ENCODE results near the gene PRRX1.

The PRRX1 gene

DNA sequence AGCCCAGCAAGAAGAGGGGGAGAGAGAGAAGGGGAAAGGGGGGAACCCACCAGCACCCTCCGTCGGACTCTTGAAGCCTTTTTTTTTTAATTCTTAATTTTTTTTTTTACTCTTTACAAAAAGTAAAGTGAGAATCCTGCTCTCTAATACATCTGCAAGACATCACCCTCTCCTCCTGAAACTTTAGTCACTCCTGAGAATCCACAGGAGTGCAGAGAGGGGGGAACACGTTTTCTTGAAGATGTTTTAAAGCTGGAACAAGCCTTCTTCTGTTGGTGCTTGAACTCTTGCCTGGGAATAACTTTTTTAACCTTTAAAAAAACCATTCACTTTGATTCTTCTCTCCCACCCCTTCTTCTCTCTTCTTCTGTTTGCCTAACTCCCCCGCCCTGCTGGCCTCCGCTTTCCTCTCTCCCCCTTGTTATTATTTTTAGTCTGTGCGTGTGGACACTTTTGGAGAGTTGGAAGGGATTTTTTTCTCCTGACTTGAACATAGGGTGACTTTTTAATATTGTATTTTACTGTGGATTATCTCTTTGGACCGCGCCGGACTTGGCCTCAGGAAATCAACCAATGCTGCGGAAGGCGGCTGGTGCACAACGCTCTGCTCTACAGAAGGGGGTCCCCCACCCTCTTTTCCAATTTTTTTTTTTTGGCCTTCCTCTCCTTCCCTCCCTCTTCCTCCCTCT is 383 bp upstream of the PRRX1 start:
- TF ChIP-seq, protein P1, sequence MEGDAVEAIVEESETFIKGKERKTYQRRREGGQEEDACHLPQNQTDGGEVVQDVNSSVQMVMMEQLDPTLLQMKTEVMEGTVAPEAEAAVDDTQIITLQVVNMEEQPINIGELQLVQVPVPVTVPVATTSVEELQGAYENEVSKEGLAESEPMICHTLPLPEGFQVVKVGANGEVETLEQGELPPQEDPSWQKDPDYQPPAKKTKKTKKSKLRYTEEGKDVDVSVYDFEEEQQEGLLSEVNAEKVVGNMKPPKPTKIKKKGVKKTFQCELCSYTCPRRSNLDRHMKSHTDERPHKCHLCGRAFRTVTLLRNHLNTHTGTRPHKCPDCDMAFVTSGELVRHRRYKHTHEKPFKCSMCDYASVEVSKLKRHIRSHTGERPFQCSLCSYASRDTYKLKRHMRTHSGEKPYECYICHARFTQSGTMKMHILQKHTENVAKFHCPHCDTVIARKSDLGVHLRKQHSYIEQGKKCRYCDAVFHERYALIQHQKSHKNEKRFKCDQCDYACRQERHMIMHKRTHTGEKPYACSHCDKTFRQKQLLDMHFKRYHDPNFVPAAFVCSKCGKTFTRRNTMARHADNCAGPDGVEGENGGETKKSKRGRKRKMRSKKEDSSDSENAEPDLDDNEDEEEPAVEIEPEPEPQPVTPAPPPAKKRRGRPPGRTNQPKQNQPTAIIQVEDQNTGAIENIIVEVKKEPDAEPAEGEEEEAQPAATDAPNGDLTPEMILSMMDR (IDR thresholded peaks at IDR 0.05; ENCODE audit: control extremely low read depth, extremely low read depth, low read depth, missing control alignments), result no peak
- CTCF ChIA-PET, result interaction anchor here (1.5 kb wide), 1 partner anchor 26 kb away, joined by 4 read pairs; no protein-coding TSS in a partner anchor
- POLR2A ChIA-PET, result no interaction called here
- no peak for DNase-seq (ENCODE audit: extremely low spot score)

DNA sequence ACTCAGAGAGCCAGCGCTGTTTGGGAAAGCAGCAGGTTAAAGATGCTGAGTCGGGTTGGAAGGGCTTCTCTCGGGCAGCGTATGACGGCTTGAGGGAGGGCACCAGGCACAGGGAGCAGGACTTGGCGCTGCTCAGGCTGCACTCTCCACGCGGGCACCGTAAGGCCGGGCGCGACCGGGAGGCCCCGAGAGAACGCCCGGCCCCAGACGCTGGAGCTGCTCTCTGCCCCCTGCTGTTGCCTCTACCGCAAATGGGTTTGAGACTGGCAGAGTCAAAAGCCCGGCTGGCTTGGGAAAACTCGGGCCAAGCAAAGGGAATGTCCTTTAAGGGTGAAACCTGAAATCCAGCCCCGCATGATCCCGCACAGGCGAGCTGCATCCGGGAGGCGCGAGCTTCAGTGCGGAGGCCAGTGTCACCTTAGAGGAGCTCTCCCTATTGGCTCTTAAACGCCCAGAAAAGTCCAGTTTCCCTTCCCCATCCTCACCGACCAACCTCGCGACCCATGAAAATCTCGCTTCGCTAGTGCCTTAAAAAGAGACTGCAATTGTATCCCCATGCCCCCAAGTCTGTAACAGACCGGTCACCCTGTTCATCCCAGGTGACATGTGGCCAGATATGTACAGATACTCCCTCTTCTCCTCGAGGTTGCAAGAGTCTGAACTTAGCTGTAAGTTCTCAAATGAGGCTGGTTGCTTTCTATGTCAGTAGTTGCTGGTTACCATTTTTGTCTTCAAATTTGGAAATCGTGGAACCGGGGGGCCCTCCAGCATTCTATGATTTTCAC is 1.1 kb downstream of the PRRX1 start:
- POLR2A ChIA-PET, result no interaction called here
- CTCF ChIA-PET, result interaction anchor here (1.2 kb wide), 1 partner anchor 10 kb away, joined by 3 read pairs; no protein-coding TSS in a partner anchor
- TF ChIP-seq, protein P1 (IDR thresholded peaks at IDR 0.05; ENCODE audit: control extremely low read depth, extremely low read depth, low read depth, missing control alignments), result no peak
- DNase-seq (ENCODE audit: extremely low spot score), result no peak

DNA sequence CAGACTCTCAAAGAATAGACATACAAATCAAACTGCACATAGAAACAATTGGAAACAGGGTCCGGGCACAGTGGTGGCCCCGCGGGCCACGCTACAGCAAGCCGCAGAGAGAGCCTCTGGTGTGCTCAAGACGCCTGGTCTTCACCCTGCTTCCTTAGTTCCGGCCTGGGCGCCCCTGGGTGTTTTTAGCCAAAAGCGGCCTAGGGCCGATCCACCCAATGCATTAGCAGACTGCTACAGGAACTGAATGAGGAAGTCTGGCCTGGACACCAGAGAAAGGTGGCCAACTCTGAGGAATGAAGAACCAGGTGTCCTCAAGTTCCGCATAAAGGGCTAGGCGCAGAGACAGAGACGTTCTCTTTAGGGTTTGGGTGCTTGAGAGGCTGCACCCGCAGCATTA is 1.7 kb downstream of the PRRX1 start:
- no peak for DNase-seq (ENCODE audit: extremely low spot score)
- CTCF ChIA-PET, result interaction anchor here (1.2 kb wide), 1 partner anchor 9 kb away, joined by 3 read pairs; no protein-coding TSS in a partner anchor
- TF ChIP-seq, protein P1 (IDR thresholded peaks at IDR 0.05; ENCODE audit: control extremely low read depth, extremely low read depth, low read depth, missing control alignments), result no peak
- POLR2A ChIA-PET, result no interaction called here

DNA sequence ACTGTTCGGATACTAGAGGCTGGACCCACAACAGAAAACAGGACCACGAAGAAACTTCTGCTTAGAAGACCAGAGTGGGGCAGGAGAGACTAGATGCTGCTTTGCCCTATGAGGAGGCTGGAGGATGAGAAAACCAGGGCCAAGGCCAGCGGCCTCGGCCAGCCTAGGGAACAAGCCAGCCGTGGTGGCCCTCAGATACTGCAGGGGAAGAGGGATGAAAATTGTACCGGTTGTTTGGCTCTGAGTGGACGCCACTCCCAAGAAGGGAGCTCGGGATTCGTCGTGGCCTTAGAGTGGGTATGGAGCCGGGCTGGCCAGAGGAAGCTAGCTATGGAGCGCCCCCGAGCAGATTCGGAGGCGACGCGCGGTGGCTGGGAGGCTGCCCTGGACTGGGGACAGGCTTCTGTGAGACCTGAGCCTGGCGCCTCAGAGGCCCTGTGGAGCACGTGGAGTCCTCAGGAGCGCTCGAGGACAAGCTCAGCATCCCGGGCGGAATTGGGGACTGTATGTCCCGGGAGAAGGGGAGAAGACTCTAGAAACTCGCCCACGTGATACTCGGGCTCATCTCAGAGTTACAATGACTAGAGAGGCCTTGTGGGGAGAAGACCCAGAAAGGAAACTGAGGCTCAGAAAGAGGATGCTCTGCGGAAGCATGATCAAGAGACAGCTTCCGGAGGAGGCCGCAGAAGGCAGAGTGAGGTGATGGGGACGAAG is 2.8 kb downstream of the PRRX1 start:
- CTCF ChIA-PET, result interaction anchor here (1.0 to 1.6 kb wide), 3 partner anchors 11 to 32 kb away, joined by 4 to 5 read pairs (median 4); no protein-coding TSS in a partner anchor
- DNase-seq (ENCODE audit: extremely low spot score), result no peak
- TF ChIP-seq, protein P1 (IDR thresholded peaks at IDR 0.05; ENCODE audit: control extremely low read depth, extremely low read depth, low read depth, missing control alignments), result no peak
- POLR2A ChIA-PET, result no interaction called here

DNA sequence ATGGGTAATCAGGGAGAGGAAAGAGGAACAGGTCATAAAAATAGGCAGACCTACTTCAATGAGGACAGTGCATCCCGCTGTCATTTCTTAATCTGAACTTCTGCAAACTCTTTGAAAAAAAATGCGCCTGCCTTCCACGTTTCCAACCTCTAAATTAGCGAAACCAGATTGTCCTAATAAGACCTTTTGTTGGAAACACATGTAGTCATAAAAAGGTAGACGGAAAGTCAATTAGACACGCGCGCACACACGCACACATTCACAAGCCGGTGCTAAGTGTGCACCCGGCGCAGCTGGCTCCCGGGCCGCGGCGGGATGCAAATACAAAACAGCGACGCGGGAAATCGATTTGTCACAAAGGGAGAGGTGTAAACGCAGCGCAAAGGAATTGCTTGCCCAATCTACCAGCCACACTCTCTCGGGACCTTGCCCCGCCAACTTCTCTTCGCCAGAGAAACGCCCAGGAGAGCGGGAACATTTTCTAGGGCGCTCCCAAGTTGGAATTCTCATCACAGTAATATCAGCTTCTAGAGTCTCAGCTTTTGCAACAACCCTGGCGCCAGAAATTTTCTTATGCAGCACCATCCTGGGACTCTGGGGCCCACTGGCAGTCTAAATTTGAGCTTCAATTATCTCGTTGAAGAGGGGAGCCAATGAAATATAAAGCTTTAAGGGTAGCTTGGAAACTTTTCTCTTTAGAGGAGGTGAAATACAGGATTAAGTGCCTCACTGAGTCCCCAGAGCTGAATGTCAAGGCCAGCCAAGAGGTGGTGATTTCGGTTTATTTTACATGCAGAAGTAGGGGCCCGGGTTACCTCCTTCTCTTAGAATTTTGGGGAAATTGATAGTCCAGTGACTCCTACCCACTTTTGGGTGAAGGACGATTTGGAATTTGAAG is 4.5 kb downstream of the PRRX1 start:
- TF ChIP-seq, protein P1 (IDR thresholded peaks at IDR 0.05; ENCODE audit: control extremely low read depth, extremely low read depth, low read depth, missing control alignments), result no peak
- ChIA-PET CTCF (interaction anchor here (1.1 to 2.0 kb wide), 3 partner anchors 8 to 23 kb away, joined by 4 to 6 read pairs (median 4); no protein-coding TSS in a partner anchor), POLR2A (no interaction called here)
- no peak for DNase-seq (ENCODE audit: extremely low spot score)

All from GM10248 (cell line).